Measurements from ENCODE around the gene SLC50A1.

SLC50A1 gene

DNA sequence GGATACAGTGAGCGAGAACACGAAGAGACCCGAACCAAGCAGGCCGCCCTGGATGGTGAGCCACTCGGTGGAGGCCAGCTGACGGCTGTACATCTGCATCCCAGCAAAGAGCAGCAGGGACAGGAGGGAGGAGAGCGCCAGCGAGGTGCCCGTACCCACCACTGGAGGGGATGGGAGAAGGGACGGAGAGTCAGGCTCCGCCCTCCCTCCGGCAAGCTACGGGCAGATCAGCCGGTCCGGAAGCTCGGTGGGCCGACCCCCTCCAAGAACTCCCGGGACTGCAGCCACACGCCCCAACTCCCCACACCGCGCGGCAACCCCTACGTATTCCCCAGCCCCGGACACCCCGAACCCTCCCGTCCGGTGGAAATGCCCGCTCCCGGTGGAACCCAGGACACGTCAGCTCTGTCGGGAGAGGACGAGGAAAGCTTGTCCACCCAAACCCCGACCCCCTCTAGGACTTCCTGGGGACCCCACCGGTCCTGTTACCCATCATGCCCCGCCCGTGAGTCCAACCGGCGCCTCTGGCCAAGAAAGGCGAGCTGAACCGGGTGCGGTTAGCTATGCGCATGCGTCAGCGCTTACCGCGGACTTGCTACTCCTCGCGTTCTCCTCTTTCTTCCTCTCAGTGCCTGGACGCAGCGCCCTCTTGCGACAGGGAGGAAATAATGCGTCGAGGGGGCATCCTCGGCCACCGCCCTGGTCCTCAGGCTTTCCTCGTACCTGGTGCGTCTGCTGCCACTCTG lies 37.3 kb downstream of the SLC50A1 start, which contains the start of gene KRTCAP2:
TSS of gene KRTCAP2 (minus strand) at position 573 of the 746 bp plus-strand sequence. CDS start at position 493, 80 bp downstream.
- DNase-seq: peak; percentile 96

DNA sequence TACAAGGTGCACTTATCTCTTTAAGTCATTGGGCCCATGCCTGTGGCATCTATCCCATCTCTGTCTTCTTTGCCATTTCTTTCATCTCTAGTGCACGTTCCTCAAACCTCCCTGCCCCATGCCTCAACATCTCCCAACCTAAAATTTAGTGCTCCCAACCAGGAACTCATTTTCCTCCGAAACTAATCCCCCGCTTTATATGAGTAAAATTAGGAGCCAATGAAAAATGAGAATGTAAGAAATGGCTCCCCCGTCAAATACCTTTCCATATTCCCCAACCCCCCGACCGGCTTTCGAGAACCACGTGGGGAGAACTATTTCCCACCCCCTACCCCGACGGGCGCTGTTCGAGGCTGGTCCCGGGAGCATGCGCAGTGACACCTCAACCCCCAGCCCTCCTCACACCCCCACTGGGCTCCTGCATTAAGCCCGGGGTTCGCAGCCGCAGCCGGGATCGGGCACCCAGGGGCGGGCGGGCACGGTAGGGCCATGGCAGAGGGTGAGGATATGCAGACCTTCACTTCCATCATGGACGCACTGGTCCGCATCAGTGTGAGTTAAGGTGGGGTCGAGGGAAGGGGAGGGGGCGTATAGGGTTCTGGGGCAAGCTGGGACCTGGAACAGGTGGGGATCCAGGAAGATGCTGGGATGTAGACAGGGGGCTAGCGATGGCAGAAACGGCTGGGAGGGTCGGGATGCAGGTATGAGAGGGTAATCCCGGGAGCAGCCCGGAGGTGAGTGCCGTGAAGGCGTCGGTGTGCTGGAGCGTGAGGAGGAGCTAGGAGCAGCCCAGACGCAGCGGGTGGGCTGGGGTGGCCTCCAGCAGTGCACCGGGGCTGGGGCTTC lies 38.0 kb downstream of the SLC50A1 start, which contains the start of gene TRIM46:
TSS of gene TRIM46 (plus strand) at position 372 of the 846 bp plus-strand sequence. CDS start at position 490, 118 bp downstream.
- DNase-seq: peak; percentile 65

DNA sequence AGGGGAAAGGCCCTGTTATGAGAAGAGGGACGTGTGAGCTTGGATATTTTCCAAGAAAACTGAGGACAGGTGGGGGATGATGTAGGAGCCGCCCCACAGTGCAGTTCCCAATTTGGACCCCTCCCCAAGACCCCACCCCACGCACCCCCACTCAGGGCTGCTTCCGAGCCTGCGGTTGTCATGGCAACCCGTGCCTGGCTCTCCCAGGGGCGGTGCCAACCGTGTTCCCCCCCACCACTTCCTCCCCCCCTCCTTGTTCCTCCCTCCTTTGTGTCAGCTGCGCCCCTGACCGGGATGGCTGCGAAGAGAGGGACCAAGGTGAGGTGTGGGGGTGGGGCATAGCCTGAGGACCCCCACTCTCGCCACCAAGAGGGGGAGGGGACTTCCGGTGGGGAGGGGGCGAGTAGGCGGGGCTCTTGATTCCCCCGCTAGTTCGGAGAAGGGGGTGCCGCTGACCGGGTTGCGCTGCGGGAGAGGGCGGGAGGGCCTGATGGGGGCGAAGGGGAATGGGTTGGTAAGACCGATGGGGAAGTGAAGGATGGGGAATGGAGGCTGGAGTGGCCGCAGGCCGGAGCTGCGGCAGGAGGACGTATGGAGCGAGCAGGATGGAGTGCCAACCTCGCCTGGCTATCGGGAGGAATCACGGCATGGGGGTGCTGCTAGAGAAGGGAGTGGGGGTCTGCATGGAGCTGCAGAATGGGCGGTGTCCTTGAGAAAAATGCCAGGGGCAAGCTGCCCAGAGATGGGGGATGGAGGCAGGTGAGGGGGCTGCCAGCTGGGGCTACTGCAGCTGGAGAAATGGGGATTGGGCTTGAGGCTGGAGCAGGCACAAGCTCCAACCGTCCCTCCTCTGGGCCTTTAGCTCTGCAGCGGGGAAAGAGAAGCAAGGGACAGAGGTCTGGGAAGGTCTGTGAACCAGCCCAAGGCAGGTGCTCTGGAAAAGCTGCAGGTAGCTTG lies 39.0 kb downstream of the SLC50A1 start:
- DNase-seq: peak; percentile 63

DNA sequence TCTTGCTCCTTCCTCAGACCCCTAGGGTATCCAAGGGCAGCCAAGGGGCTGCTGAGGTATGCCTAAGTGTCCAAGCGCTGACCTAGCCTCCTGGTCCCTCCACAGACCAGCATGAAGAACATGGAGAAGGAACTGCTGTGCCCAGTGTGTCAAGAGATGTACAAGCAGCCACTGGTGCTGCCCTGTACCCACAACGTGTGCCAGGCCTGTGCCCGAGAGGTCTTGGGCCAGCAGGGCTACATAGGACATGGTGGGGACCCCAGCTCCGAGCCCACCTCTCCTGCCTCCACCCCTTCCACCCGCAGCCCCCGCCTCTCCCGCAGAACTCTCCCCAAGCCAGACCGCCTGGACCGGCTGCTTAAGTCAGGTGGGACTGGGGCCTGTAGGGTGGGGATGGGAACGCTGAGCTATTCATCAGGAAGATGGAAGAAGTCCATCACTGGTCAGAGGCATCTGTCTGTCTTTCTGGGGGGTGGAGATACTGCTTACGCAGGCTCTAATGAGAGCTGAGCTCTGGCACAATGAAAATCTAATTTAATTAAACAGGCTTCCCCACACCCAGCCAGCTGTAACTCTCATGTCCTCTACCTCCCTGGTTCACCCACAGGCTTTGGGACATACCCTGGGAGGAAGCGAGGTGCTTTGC lies 39.8 kb downstream of the SLC50A1 start:
- DNase-seq: no peak

DNA sequence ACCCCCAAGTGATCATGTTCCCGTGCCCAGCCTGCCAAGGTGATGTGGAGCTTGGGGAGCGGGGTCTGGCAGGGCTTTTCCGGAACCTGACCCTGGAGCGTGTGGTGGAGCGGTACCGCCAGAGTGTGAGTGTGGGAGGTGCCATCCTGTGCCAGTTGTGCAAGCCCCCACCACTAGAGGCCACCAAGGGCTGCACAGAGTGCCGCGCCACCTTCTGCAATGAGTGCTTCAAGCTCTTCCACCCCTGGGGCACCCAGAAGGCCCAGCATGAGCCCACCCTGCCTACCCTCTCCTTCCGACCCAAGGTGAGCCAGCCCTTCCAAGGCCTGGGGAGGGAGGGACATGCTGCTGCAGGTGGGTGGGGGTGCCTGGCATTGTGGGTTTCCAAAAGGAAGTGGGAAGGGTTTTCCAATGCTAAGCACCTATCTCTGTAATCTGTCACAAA lies 40.3 kb downstream of the SLC50A1 start:
- no peak for DNase-seq

DNA sequence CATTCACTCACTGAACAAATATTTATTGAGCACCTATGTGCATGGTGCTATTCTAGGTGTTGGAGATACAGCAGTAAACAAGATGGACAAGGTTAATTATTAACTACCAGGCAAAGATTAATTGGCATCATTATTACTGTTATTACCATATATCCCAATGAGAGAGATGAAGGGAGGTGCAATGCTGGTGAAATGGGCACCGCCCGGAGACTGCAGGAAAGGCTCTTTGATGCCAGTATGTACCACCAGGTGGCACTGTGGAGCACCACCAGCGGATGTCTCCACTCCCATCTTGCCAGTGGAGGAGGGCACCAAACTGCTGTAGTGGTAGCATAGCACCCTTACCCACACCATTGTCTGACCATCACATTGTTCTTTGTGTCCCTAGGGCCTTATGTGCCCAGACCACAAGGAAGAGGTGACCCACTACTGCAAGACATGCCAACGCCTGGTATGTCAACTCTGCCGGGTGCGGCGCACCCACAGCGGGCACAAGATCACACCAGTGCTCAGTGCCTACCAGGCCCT lies 41.0 kb downstream of the SLC50A1 start:
- DNase-seq: peak; percentile 75

DNA sequence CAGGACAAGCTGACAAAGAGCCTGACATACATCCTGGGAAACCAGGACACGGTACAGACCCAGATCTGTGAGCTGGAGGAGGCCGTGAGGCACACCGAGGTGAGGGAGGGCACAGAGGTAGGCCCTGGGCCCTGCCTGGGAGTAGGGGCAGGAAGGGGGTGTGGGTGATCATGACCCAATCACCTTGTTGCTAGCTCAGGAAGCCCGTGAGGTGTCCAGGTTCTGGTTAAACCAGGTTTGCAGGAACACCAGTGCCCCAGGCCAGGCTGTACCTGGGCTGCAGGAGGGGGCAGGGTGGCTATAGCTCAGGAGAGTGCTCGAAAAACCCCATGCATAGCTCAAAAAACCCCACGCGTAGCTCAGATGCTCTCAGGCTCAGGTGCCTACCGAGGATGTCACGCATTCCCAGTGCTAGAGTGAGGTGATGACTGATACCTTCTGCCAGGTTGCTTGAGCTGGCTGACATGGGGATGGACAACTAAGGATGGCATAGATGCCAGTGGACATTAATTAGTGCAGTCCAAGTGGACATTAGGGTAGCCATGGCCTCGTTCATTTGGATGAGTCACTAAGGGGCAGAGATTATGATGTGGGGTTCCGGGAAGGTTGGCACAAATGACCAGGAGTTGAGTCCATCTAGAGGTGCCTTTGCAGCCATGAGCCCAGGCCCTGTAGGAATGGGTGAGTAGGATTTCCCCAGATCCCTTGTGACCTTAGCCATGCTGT lies 41.7 kb downstream of the SLC50A1 start:
- DNase-seq: no peak

DNA sequence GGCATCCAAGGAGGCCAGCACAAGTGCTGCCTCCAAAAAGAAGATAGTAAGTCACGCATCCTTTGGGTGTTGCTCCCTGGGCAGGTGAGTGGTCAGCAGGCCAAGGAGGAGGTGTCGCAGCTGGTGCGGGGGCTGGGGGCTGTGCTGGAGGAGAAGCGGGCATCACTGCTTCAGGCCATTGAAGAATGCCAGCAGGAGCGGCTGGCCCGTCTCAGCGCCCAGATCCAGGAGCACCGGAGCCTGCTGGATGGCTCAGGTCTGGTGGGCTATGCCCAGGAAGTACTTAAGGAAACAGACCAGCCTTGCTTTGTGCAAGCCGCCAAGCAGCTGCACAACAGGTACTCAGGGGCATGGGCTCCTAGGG lies 42.2 kb downstream of the SLC50A1 start:
- no peak for DNase-seq

DNA sequence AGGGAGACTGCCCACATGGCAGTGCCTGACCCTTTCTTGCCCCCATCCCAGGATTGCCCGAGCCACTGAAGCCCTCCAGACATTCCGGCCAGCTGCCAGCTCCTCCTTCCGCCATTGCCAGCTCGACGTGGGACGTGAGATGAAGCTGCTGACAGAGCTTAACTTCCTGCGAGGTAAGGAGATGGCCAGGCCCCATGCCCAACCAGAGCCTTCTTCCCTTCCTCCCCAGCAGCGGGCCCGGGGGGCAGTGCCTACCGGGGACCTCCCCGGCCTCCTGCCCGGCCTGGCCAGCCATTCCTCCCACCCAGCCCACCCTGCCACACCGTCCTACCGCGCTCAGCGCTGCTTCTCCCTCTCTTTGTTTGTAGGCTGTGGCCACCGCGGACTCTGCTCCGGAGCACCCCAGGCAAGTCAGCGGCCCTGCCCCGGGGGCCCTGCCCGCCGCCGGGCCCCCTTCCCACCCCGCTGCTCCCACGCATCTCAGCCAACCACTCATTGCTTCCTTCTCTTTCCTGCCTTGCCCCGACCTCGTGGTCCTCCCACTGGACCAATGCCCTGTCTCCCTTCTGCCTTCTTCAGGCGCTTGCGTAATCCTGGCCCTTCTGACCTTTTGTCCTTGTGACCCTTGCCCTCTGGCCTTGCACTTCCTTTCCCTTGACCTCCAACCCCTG lies 42.9 kb downstream of the SLC50A1 start:
- DNase-seq: no peak

DNA sequence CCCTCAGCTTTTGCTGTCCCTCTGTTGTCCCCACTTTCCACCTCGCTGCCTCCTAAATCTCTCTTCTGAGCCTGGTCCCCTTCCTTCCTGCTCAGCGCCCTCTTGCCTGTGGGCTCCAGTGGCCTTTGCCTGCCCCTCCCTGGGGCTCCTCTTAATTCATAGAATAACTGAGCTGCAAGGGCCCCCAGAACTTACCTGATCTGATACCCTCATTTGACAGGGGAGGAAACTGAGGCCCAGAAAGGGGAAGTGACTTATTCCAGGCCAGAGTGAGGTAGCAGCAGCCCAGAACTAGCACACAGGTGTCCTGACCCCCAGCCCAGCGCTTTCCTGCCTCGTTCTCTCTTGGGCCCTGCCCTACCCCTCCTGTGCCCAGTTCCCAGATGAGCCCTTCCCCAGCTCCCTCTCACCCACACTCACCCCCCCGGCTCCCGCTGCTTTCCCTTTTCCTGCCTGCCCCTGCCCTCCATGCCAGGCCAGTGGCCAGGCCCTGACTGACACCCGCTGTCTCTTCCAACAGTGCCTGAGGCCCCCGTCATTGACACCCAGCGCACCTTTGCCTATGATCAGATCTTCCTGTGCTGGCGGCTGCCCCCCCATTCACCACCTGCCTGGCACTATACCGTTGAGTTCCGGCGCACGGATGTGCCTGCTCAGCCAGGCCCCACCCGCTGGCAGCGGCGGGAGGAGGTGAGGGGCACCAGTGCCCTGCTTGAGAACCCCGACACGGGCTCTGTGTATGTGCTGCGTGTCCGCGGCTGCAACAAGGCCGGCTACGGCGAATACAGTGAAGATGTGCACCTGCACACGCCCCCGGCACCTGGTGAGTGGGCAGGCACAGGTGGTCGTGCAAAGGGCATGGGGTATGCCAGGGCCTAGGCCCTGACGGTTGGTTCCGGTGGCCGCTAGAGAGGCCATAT lies 43.7 kb downstream of the SLC50A1 start:
- DNase-seq: no peak

DNA sequence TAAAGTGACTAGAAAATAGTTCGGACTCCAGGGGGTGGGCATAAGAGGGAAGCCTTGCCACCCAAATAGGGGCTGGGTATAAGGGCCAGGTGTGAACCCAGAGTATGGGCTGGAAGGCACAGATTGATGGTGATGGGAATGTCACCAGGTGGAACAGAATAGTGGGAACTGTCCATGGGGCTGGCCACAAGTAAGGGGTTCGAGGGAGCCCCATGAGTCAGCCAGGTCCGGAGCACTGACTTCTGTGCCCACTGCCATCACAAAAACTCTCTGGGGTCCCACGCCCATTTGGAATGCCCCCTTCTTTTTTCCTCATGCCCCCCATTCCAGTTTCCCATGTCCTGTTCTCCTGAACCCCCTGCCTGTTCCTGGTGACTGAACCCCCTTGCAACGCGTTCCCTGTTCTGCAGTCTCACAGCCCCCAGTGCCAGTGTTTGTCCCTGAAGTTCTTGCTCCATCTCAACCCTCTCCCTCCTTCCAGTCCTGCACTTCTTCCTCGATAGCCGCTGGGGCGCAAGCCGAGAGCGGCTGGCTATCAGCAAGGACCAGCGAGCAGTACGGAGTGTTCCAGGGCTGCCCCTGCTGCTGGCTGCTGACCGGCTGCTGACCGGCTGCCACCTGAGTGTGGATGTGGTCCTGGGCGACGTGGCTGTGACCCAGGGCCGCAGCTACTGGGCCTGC lies 45.9 kb downstream of the SLC50A1 start:
- no peak for DNase-seq

DNA sequence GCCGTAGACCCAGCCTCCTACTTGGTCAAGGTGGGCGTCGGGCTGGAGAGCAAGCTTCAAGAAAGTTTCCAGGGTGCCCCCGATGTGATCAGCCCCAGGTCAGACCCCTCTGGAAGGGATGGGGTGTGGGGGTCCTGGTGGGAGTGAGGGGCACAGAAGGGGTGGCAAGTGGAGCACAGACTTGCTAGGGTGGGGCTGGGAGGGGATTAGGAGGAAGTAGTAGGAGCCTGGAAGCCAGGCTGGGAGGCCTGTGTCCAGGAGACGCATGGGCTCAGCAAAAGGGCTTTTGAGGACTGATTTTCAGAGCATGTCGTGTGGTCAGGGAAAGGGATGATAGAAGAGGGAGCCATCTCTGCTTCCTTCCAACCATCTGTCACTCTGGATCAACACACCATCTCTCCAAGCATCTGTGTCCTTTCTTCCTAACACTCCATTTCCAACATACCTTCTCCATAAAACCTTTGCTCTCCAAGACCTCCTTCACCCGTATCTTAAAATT lies 46.4 kb downstream of the SLC50A1 start:
- DNase-seq: no peak

DNA sequence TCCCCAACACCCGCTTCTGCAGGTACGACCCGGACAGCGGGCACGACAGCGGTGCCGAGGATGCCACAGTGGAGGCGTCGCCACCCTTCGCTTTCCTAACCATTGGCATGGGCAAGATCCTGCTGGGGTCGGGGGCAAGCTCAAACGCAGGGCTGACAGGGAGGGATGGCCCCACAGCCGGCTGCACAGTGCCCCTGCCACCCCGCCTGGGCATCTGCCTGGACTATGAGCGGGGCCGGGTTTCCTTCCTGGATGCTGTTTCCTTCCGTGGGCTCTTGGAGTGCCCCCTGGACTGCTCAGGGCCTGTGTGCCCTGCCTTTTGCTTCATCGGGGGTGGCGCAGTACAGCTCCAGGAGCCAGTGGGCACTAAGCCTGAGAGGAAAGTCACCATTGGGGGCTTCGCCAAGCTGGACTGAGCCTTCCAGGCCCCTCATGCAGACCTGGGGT lies 48.1 kb downstream of the SLC50A1 start:
- no peak for DNase-seq

DNA sequence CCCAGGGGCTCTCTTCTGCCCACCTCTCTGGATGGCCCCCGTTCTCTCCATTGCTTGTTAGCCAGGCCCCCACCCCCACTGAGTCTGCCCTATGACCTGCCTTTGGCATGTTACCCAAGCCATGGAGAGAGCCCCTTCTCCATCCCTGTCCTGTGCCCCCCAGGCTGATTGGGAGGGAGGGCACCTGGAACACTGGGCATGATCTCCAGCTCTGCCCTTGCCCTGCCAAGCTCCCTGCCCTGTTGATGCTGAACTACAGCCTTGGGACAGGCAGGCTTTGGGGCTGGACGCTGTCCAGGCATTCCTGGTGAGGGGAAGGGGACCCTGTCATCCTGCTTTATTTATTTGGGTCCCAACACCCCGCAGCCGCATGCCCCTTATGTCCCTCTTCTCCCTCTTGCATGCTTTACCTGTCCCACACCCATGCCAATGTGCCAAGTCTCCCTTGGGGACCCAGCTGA lies 48.7 kb downstream of the SLC50A1 start:
- DNase-seq: no peak

DNA sequence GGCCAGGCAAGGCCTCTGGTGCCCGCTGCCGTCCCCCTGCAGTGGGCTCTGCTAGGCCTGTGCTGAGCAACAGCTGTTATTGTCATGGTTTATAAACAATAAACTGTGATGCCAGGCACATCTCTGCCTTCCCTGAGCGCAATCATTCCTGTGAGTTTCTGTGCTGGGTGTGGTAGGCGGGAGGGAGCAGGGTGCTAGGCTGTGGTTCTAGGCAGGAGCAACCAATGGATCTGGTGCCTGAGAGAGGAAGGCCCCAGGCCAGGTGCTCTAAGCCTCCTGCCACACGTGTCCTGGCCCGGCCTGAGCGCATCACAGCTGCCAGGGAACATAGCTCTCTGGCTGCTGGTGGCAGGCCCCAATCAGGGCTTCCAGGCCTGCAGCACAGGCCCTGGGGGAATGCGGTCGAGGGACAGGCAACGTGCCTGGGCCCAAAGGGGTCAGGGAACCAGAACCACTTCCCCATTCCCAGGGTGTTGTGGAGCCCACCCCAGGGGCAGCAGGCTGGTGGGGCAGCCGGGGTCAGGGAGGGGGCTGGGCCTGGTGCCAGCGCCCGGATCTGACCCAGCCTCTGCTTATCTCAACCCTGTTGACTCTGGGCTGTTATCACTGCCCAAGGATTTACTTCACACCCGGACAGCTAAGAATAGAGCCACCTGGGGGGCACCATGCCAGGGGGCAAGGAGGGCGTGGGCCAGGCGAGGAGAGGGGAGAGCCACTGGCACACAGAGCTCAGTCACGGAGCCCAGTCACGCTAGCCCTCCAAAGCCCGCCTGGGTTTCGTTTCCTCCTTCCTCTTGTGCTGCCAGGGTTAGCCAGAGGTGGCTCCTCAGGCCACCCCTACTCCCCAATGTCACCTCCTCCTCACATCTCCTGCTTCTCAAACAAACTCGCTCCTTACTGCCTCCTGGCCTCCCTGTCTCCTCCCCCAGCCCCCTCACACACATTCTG lies 49.5 kb downstream of the SLC50A1 start:
- no peak for DNase-seq

DNA sequence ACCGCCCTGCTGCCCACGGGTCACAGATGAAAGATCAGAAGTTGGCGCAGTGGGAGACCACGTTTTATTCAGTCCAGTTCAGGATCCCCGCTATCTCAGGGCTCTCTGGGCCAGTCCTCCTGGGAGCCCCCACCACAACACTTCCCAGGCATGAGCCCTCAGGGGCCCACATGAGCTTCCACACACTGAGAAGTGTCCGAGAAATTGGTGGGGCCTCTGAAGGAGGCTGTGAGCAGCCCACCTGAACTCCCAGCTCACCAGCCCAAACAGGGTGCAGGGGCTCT lies 50.1 kb downstream of the SLC50A1 start:
- no peak for DNase-seq

DNA sequence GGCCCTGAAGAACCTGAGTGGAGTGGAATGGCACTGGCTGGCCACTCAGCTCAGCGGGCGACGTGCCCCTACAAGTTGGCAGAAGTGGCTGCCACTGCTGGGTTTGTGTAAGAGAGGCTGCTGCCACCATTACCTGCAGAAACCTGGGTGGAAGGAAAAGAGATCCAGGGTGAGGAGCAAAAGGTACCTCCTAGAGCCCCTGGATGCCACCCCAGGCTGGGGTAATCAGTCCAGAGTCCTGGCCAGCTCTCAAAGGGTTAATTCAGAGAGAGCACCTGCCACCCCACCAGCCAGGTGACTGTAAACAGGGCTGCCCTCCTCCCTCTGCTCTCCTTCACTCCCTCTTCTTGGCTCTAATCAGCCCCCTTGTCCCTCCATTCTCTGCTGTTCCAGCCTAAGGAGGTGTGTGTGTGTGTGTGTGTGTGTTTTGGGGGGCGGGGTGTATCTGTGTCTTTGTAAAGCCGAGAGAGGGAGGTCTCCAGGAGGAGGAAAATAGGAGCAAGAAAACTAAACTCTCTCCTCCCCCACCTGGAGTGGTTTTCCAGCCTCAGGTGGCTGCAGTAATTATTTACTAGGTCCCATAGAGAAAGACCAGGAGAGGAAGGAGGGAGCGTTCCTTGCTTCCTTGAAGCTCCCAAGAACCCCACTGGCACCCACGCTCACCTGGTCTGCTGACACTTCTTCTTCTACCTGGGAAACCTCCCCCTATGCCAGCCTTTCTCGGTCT lies 50.6 kb downstream of the SLC50A1 start:
- peak; percentile 80 for DNase-seq

All from NCI-H1105 (cell line).